Measurements from ENCODE around the gene PARP1.

The PARP1 gene

DNA sequence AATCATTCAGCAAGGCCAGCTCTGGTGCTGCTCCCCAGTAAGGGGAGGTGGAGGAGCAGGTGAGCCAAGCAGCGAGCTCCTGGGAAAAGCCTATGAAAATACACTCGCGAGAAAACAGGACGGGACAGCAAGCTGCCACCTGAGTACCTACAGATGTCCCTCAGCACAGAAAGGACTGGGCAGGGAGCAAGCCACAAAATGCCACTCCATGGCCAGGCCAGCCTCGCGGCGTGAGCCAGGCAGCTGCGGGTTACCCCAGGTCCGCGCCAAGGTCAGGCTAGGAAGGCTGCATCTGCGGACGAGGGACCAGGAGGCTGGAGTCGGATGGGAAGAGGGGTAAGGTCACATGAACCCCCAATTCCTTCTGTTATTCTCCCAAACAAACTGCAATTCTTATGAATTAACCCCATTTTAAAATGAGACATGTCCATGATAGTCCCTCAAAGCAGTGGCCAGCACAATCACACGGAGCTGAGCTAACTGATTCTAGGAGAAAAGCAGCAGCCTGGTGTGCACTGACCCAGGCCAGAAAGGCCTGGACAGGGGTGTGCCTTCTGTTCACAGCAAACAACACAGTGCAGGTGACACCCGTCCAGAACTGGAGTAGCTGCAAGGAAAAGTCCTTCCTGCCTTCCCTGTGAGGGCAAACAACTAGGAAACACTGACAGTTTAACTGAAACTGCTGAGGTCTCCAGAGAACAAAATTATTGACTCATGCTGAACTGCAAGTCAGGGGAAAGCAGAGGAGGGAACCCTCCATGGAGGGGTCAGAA, 26.5 kb downstream of the PARP1 start:
- no peak for DNase-seq (ENCODE audit: low read depth in 3 of 3)

DNA sequence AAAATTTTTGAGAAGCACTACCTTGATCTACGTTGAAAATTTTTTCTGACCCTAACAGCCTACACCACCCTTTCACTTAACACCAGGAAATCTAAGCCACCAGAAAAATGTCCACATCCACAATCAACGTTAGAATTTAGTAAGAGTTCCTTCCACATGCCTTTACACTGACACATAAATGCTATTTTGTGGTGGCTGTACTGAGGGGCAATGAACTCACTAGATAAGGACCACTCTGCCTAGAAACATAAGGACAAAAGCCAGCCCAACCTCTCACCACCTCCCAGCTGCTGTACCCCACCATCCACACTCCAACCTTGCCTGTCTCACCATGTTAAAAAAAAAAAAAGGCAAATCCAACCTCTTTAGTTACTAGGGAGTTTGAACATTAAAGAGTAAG, 29.8 kb downstream of the PARP1 start:
- DNase-seq (ENCODE audit: low read depth in 3 of 3), result no peak

DNA sequence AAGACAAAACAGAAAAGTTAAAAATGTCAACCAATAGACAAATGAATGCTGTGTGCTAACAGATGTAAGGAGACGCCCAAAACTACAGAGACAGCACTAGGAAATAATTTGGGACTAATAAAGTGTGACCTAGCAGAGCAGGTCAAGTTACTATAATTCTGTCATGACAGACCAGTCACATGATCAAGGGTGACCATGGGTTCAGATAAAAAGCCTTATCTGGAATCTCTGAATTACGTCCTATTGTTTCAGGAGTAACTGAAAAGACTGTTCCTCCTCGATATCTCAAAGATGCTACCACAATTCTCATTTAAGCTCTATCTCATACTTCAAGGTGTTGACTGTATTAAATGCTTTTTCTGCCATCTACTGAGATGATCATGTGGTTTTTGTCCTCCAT, 31.6 kb downstream of the PARP1 start:
- no peak for DNase-seq (ENCODE audit: low read depth in 3 of 3)

DNA sequence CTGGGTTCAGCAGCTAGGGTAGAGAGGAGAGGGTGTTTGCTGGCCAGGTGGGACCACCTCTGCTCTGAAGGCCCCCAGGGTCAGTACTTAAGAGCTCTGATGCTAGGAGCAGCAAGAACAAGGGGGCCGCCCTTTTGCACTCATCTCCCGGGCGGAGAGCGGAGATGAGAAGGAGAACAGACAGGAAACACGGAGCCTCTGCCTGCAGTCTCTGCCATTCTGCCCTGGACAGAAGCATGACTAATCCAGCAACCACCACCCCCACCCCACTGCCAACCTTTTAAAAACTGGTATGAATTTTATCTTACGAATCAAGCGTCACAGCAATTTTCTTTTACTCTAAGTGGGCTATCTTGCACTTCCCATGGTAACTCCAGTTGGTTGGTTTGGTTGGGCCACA, 34.5 kb downstream of the PARP1 start:
- no peak for DNase-seq (ENCODE audit: low read depth in 3 of 3)

DNA sequence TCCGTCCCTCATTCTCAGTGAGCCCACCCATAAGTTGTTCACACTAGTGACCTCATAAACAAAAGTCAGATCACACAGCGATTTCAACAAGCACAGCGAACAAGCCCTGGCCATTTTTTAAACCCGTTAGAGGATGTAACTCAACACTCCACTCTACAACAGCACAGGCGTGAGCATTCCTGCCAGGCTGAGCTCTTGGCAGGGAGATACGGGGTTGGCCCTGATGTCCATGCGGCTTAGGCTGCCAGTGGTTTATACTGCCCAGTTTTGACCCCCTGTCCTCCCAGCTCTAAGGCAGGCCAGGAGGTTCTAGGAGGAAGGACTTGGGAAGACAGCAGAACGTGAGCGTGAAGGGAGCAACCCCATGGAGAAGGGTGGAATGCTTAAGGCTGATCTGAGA, 35.0 kb downstream of the PARP1 start:
- no peak for DNase-seq (ENCODE audit: low read depth in 3 of 3)

DNA sequence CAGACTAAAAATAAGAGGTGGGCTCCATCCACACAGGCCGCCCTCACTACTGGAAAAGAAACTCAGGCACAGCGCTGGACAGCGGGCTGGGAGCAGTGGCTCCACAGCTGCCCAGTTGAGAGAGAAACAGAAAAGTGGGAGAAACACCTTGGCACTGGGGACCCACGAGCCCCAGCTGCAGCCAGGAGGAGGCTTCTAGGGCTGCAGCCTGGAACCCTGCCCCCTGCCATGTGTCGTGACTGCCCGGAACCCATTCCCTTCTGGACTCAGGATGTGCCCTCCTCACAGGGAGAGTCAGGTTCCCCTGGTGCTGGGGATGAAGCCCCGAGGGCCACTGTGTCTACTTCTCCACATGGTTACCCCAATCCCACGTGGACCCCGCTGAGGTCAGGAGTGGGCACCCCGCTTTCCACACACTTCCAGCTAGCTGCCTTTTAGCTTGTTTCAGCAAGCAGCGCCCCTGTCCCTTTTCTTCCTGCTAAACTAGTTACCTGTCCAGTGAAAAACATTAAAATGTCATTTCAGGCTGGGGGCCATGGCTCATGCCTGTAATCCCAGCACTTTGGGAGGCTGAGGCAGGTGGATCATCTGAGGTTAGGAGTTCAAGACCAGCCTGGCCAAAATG, 35.9 kb downstream of the PARP1 start:
- DNase-seq (ENCODE audit: low read depth in 3 of 3), result no peak

DNA sequence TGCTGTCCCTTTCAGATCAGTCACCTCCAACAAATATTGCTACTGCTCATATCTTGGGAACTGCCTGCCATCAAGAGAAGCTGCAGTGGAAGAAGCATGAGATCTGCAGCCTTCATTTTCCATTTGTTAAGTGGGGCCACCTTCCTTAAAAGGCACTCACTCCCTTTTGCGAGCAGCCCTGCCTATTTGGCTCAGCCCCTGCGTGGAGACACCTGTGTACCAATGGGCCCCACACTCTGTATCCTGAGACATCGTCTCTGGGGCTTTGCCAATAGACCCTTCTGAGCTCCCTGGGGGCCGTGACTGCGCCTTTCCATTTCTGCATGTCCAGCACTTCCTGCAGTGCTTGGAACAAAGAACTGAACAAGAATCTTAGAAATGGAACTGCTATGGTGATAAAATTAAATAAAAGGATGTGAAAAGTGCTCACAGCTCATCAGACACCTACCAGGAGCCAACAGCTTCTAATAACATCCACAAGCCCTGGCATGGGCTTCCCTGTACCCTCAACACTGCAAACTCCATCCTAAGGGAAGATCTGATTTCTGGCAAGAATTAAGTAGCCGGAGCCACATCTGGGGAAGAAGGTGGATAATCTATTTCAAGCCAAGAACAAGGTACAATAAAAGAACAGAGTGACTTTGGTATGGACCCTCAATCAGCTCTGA, 36.7 kb downstream of the PARP1 start:
- DNase-seq (ENCODE audit: low read depth in 3 of 3), result no peak

DNA sequence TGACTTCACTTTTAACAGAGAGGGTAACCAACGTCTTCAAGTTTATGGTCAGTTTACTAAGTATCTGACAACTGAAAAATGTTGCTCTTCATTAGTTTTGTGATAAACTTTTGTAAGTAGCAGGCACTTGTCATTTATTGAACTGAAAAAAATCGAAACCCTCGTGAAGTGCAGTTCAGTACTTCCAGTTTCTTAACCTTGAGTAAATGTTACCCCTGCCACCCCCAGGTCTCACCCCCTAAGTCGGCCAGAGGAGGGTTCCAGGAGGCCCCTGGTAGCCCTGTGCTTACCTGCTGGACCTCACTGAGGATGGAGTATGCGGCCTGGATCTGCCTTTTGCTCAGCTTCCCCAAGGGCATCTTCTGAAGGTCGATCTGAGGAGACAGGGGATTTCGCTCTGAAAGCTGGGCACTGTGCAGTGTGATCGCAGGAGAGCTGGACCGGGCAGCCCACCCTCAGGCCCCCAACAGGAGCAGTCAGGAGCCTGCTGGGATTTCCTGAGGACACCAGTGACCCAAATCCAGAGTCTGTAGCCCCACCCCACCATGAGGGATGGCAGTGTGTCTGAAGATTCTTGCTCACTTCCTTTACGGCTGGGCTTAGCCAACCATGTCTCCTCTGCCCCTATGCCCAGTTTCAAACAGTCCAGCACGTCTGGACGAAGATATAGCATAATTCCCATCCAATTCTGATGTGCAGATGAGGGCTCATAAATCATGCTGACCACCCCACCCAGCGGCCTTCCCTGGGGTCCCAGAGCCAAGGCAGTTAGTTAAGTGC, 37.6 kb downstream of the PARP1 start:
- DNase-seq (ENCODE audit: low read depth in 3 of 3), result no peak

DNA sequence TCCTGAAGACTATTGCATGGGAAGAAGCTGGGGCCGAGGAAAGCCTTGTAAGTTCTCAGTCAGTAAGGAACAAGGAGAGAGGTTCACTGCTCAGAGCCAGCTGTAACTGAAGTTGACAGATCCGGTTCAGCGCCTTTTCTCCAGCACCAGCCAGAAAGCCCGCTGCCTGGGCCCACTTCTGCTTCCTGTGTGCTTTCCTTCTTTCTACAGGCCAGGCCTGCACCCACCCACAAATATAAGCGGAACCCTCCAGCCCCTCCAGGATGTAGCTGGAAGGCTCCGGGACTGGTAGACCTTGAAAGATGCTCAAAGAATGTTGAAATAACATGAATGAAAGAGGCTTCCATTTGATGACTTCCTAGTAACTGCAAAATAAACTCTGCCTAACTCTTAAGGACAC, 38.8 kb downstream of the PARP1 start:
- DNase-seq (ENCODE audit: low read depth in 3 of 3), result no peak

DNA sequence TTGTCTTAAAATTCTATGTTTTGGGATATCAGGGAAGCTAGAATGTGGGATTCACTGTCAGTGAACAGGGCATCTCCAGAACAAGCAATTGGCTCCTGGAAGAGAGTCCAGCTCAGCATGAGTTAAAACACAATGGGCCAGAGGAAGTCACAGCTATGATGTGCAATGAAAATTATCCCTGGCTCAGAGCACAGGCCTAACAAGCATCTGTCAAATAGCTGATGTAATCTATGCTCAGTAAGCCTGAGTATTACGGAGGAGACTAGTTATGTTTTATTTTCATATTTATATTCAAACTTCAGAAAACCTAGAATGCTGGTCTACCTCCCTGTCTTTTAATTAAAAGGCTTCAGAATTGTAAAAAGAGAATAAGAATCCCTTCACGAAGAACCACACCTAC, 41.6 kb downstream of the PARP1 start:
- DNase-seq (ENCODE audit: low read depth in 3 of 3), result no peak

DNA sequence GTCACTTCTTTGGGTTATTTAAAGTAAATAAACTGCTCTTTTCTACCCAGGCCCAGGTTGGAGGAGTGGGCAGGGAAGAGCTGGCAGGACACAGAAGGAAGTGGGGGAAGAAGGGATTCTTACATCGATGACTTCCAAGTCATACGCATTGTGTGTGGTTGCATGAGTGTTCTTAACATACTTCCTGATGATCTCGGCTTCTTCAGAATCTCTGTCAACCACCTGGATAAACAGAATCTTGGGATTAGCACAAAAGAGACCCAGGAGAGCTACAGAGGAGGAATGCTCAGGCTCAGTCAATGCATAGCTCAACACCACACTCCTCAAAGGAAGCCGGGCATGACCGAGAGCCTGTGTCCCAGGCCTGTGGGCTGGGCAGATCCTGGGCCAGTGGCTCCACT, 42.1 kb downstream of the PARP1 start:
- DNase-seq (ENCODE audit: low read depth in 3 of 3), result no peak

DNA sequence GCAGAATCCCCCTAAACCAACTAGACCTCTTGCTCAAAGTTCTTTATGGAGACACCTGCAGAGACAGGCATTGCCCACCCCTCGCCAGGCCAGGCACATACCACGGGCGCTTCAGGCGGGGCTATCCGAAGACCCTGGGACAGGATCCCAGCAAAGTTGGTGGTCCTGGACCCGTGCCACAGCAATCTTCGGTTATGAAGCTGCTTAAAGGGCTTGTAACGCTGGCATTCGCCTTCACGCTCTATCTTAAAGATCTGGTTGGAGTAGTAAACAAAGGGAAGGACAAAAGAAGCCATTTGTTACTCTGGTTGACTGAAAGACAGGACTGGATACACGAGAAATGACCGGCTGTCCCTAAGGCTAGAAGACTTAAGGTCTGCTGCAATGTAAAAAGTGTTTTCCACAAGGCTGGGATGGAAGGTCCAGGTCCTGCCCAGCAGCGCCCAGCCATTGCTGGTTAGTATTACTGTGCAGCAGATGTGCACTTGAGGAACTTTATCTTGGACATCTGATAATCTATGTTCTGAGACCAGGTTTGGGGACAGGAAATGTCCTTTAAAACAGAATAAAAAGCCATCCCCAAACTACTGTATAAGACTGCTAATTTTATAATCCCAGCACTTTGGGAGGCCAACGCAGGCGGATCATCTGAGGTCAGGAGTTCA, 42.9 kb downstream of the PARP1 start:
- no peak for DNase-seq (ENCODE audit: low read depth in 3 of 3)

DNA sequence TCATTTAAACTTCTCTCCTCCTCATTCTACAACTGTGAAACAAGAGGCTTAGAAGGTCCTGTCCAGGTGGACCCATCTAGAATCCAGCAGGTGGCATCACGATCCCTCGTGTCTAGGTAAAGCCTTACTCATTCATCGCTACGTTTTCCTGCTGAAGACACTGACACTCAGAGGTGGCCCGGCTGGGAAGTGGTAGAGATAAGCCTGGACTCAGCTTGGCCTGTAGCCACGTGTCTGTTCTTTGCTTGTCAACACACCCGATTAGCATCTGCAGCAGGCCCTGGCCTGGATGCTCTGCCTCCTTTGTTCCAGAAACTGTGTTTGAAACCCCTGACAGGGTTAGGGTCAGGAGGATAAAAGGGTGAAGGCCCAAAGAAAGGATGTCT, 43.4 kb downstream of the PARP1 start:
- DNase-seq (ENCODE audit: low read depth in 3 of 3), result no peak

DNA sequence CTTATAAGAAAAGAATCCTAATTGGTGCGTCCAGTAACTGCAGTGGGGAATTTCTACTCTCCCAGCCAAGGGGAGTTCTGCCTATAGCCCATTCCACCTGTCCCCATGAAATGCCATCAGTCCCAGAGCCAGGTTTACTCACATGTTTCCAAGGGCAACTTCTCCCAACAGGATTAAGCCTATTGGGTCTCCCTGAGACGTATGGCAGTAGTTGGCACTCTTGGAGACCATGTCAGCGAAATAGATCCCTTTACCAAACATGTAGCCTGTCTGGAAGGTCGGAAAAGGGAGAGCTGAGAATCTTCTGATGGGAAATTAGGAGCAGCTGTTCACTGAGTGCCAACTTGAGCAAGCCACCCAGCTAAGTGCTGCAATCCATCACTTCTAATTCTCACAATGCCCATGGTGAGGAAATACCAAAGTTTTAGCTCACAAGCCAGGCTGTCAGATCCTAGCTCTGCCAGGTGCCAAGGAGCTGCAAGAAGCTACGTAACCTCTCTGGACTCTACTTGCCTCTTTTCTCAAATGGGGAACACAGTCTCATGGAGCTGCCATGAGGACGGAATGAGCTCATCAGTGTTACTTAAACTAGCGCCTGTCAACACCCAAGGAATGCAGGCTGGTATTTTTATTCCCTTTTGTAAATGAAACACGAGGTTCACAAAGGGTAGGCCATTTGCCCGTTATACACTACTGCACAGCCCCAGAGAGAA, 43.9 kb downstream of the PARP1 start:
- no peak for DNase-seq (ENCODE audit: low read depth in 3 of 3)

DNA sequence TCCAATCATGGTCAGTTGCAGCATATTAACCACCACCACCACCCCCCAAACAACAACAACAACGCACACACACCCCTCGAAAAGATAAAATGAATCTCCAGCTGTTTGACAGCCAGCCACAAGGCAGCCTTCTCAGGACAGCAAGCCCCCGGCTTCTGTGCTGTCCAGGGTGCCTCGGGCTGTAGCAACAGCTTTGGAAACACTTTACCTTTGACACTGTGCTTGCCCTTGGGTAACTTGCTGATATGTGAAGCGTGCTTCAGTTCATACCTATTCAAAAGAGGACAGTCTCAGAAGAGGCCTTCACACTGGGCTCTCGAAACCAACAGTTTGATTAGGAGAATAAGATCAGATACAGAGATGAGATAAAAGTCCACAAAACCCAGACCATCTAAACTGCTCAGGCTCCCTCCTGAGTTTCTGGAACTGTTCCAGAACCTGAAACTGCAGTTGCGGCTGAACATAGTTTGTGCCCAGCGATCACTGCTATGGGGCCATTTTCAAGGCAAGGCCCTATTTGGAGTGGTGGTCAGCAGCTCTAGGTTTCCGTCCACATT, 44.9 kb downstream of the PARP1 start:
- DNase-seq (ENCODE audit: low read depth in 3 of 3), result no peak

DNA sequence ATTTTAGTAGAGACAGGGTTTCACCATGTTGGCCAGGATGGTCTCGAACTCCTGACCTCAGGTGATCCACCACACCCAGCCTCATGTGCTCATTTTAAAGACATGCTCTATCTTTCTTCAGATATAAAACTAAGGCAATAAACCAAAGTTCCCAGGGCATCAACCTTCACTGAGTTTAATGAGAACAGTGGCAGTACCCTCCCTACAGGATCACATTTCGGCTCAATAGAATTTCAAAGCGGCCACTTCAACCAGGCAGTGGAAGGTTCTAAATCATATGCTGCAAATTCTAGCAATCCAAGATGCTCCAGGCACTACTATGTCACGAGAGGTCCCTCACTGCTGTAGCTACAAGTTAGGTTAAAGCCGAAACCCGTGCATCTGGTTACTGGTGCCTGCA, 45.5 kb downstream of the PARP1 start:
- no peak for DNase-seq (ENCODE audit: low read depth in 3 of 3)

DNA sequence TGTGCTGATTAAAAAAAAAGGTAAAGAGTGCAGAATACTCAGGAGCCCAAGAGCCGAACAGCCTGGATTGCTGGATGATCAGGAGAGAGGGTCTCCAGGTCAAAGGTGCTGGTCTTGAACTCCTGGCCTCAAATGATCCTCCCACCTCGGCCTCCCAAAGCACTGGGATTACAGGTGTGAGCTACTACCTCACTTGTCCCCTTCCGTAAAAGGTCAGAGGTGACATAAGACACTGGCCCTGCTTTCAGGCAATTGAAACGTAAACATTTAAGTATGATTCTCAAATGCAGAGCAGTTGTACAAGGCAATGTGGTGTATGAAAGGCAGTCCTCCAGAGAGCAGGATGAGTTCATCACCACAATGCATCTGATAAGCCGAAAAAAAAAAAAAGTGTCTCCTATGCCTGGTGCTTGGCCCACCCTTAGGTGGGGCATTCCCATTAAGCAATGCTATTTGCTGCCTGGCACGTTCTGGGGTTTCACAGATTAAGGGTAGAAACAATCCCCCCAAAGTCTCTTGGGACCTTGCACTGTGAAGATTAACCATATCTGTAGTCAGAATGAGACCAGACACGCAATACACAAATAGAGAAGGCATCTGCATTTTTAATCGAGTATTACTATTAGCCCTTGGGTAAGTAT, 47.7 kb downstream of the PARP1 start:
- no peak for DNase-seq (ENCODE audit: low read depth in 3 of 3)

DNA sequence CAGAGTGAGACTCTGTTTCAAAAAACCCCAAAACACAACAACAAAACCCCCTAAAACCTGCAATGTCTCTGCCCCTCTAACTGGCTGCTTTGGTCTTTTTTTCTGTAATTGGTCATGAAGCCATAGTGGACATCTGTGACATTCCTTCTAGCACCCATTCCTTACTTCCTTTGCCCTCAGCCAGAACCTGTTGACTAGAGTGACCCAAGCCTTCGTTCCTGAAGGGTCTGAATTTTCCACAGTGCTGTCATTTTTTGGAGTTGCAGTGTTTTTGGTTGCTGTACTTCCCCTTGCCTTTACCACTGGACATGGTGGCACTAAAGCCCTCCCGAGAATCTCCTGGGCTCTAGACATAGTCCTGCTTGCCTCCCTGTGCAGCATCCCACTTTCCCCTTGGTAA, 50.5 kb downstream of the PARP1 start:
- no peak for DNase-seq (ENCODE audit: low read depth in 3 of 3)

DNA sequence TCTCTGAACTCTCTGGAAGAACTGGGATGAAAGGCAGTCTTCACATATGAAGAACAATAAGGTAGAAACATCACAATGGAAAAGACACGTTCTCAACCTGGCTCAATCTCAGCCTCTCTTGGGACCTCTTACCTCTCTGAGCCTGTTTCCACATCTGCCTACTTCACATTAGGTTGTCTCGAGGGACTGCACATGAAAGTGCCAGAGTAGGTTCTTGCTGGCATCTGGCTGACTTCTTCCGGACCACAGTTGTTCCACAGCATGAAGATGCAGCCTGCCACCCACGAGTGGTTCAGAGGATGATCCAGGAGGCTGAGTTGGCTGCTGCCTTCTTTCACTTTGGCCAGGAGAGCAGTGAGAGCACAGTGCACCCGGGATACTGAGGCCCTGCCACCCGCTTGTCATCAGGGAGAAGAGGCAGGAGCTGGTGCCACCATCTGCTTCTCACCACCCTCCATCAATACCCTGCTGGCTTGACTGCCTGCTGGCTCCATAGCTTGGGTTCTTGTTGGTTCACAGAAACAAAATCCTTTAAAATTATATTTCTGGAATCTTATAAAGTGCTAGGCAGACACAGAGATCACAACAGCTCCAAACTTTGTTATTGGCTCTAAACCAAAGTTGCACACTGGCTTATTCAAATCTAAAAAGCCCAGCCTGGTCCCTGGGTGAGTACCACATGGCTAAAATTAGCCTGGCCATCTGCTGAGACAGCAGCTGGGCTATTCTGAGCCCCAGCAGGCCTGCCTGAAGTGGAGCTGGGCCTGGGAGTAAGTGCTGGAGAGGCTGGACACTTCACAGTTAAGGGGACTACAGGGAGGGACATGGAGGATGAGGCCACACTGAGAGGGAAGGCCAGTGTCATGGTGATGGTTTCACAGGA, 52.0 kb downstream of the PARP1 start:
- DNase-seq (ENCODE audit: low read depth in 3 of 3), result no peak
